Ishikawa (cell line): Measurements from ENCODE around the gene PLAC8.

Experiments used
- YY1 ChIP-seq: IDR thresholded peaks from 2 replicates; pipeline ENCODE4 v1.6.1; 2012; ENCODE audit warnings: low read depth
- TF ChIP-seq, protein P1 (sequence below): IDR thresholded peaks from 2 replicates; pipeline ENCODE4 v1.6.1; 2012

DNA sequence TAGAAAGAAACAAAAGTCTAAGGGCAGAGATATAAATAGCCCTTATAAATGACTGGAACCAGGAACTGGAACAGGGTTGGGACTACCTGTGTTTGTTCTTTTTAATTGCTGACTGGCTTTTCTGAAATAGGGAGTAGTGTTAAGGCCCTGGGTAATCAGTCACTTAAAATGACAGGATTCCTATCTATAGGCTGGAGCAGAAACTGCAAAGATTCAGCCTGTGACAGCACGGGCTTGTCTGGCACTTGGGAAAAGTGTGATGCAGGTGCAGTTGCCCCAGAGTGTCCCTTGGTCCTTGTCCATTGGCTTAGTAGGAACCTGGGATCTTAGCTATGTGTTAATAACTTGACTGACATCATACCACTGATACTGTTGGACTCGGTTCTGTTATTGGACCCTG lies 14.7 kb upstream of the PLAC8 start:
- no peak for TF ChIP-seq YY1
- TF ChIP-seq, protein P1, sequence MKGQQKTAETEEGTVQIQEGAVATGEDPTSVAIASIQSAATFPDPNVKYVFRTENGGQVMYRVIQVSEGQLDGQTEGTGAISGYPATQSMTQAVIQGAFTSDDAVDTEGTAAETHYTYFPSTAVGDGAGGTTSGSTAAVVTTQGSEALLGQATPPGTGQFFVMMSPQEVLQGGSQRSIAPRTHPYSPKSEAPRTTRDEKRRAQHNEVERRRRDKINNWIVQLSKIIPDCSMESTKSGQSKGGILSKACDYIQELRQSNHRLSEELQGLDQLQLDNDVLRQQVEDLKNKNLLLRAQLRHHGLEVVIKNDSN, result no peak
